Effector CD8-positive, alpha-beta T cell (primary cell): ENCODE data around the gene PPP1R15A.
A peak's percentile ranks its signal among the peaks of the same experiment; 100 is the strongest.
"Not testable (repeated sequence)": the region's sequence is repeated elsewhere in the genome, so short reads cannot be mapped to it uniquely, and the experiment has no call there.

Experiments used
- DNase-seq: peaks from one replicate; lab custom pipeline; 2025; lab: John Stamatoyannopoulos, UW
- total RNA-seq, 4 experiments: gene quantifications; one replicate each; lab custom pipeline; 2026; lab: John Stamatoyannopoulos, UW

Gene PPP1R15A
- total RNA-seq, result 129 to 907 (median 430) reads per million in 4 experiments

DNA sequence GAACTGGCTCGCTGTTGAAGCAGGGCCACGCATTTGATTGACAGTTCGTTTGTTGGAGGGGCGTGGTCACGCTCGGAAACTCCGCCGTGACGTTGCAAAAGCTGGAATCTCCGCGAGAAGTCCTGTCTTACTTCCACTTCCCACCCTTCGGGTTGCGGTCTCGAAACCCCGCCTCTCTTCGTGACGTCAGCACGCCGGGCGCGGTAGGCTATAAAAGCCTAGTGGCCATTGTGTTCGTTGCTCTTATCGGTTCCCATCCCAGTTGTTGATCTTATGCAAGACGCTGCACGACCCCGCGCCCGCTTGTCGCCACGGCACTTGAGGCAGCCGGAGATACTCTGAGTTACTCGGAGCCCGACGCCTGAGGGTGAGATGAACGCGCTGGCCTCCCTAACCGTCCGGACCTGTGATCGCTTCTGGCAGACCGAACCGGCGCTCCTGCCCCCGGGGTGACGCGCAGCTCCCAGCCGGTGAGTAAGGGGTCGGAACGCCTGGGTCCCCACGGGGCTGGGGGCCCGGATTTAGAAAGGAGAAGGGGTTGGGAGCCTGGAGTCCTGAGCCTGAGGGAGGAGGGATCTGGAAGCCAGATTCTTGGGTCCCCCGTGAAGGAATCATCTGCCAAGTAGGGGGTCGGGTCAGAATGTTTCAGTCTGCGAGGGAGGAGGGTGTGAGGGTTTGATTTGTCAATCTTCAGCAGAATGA, at the start of gene PPP1R15A:
Gene PPP1R15A, plus strand, starts transcription at position 240 of the 702 bp plus-strand sequence. CDS start 813 bp downstream, outside the sequence.
- peak; percentile 99 for DNase-seq

DNA sequence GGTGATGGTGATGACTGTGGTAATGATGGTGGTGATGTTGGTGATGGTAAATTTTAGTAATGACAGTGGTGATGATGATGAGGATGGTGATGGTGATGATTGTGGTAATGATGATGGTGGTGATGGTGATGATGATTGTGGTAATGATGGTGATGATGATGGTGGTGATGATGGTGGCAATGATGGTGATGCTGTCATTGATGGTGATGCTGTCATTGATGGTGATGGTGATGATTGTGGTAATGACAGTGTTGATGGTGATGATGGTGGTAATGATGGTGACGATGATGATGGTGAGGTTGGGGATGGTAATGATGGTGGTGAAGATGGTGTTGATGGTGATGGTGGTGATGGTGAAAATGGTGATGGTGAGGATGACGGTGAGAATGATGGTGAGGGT, 49.7 kb upstream of the PPP1R15A start:
- no peak for DNase-seq

DNA sequence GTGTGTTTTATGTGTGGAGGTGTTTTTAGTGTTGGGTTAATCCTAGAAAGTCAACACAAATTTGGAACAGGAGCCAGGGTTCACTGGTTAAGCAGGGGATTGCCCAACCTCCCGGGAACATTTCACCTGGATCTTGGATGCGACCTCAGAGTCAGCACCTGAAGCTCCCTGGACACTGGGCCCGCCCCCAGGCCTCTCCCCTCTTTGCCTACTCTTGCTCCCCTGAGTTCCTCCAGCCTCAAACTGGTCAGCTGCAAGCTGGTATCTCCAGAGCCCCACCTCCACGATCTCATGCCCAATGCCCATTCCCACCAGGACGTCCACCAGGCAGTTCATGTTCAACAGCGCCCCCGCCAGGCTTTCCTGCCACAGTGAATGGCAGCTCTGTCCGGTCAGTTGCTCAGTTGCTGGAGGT, 45.6 kb upstream of the PPP1R15A start:
- no peak for DNase-seq

DNA sequence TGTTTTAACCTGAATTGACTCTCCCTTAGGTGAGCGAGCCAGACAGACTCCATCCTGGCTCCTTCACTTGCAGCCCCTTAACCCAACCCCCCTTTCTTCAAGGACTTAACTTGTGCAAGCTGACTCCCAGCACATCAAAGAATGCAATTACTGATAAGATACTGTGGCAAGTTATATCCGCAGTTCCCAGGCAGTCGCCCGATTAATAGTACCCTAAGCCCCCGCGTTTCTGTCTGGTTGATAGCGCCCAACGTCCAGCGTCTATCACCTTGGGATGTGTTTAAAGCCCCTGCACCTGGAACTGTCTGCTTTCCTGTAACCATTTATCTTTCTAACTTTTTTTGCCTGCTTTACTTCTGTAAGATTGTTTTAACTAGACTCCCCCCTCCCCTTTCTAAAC, 42.1 kb upstream of the PPP1R15A start:
- no peak for DNase-seq

DNA sequence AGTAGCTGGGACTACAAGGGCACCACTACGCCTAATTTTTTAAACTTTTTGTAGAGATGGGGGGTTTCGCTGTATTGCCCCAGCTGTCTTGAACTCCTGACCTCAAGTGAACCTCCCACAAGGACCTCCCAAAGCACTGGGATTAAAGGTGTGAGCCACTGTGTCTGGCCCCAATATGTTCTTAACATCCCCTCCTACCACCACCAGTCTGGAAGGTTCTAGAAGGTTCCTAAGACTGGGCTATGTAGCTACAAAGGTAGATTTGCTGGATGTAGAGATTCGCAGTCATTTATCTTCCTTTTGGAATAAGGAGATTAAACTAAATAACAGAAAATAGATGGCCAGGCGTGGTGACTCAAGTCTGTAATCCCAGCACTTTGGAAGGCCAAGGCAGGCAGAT, 41.3 kb upstream of the PPP1R15A start:
- no peak for DNase-seq

DNA sequence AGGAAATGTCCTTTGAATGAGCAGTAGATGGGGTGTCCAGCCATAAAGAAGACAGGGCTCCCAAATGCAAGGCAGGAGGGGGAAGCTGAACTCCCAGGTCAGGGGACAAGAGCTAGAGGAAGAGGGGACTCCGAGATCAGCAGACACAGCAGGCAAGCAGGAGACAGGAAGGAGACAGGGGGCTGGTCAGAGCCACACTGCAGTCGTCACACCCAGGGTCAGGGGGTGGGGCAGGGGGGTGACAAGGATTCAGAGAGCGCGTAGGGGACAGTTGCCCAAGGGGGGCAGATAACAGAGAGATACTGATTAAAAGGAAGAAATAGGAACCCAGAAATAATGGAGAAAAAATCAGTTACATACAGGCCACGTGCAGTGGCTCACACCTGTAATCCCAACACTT, 39.2 kb upstream of the PPP1R15A start:
- no peak for DNase-seq

DNA sequence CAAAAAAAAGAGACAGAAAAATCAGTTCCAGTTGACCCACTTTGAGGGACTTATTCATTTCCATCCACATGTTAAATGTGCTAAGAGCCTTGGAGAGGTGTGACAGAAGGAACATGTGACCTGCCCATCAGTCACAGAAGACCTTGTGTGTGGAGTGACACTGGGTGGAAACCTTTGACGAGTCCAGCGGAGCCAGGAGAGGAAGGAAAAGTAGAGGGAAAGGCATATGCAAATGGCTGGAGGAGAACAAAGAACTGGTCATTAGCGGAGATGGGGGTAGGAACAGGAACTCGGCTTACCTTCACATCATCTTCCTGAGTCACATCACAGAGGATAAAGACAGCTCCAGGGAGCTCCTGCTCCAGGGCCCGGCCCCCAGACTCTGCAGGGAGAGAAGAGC, 38.2 kb upstream of the PPP1R15A start:
- no peak for DNase-seq

DNA sequence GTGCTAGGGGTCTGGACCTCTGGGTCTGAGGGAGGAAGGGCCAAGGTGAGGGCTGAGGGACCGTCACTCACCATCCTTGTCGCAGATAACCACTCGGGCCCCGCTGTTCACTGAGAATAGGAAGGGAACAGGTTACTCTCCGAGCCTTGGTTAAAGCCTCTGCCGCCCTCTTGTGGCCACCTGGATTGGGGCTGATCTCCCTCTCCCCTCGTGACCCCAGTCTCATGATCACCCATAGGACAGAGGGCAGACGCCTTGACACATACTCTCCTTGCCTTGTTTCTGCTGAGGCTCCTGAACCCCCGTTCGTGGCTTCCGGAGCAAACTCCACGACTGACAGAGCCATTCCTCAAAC, 36.5 kb upstream of the PPP1R15A start:
- DNase-seq, result peak; percentile 85

DNA sequence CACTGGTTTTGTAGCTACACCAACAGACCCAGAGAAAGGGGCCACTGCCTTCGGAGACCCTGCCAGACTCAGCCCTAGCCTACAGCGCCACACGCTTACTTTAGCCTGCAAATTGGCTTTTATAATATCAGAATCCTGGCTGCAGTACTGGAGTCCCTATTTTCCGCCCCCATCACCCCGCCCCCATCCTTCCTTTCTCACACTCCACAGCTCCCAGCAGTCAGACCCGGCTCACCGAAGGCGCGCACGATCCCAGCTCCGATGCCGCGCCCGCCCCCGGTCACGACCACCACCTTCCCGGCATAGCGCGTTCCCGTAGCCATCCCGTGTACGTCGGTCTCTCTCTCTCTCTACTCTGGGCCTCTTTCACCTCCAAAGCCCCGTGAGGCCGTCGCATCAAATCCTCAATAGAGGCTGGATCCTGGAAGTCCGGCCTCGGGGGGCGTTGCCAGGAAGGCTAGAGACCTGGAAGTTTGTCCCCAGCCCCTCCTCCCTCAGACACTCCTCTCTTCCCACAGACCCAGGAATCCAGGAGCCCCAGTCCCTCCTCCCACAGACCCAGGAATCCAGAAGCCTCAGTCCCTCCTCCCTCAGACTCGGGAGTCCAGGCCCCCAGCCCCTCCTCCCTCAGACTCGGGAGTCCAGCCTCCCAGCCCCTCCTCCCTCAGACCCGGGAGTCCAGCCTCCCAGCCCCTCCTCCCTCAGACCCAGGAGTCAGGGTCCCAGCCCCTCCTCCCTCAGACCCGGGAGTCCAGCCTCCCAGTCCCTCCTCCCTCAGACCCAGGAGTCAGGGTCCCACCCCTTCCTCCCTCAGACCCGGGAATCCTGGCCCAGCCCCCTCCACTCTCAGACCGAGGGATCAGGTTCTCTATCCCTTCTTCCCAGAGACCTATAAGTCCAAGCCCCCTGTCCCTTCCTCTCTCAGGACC, 35.9 kb upstream of the PPP1R15A start, which contains the start of gene HSD17B14:
Gene HSD17B14, minus strand, starts transcription at position 403 of the 929 bp plus-strand sequence. Its CDS starts 80 bp downstream, at position 323.
- DNase-seq, result peak; percentile 22

DNA sequence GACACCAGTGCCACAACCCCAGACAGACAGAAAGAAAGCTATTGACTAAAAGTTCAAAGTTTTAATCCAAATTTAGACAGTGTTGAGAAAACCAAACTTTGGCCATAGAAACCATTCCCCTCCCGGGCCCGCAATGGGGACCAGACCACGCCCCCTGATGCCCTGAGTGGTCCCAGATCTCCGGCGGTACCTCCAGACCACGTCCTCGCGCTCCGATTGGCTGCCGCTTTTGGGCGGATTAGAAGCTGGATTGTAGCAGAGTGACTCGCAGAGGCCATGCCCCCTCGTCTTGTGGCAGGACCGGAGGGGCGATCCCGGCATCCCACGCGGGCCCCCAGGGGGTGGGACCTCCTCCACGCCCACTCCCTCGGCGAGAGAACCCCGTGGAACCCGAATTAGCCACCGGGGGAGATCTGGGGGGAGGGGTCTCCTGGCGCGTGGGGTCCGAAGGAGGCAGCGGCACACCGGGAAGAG, 35.1 kb upstream of the PPP1R15A start:
- peak; percentile 83 for DNase-seq

DNA sequence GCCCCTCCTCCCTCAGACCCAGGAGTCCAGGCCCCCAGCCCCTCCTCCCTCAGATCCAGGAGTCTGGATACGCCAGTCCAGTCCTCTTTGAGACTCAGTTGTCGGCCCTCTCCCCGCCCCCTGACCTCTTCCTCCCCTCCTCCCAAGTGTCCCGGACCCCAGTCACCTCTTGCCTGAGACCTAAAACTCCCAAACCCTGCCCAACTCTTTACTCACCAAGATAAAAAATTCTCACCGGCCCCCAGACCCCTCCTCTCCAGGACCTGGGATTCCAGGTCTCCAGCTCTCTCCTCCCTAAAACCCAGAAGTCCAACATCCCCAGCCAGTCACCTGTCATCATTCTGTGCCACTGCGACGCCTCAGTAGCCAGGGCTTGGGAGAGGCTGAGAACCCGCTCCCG, 34.5 kb upstream of the PPP1R15A start:
- DNase-seq, result no peak

DNA sequence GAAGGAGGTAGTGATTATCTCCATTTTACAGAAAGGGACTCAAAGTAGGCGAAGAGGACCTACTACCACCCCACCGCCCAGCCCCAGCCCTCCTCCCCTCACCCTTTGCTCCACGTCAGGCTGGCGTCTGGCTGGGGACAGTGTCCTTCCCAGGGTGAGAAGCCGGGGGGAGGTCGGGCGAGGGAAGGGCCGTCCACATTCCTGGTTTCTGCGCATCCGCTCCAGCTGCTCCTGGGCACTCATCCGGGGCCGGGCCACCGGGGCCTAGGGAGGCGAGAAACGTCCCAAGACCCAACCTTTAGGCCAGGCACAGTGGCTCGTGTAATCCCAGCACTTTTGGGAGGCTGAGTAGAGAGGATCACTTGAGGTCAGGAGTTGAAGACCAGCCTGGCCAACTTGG, 31.2 kb upstream of the PPP1R15A start:
- DNase-seq, result no peak

DNA sequence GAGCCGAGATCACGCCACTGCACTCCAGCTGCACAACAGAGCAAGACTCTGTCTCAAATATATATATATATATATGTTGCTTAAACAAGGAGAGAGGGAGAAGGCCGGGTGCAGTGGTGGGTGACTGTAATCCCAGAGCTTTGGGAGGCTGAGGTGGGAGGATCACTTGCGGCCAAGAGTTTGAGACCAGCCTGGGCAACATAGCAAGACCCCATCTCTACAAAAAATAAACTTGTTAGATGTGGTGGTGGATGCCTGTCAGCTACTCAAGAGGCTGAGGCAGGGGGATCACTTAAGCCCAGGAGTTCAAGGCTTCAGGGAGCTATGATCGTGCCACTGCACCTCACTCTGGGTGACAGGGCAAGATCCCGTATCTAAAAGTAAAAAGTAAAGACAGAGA, 30.6 kb upstream of the PPP1R15A start:
- DNase-seq, result no peak

DNA sequence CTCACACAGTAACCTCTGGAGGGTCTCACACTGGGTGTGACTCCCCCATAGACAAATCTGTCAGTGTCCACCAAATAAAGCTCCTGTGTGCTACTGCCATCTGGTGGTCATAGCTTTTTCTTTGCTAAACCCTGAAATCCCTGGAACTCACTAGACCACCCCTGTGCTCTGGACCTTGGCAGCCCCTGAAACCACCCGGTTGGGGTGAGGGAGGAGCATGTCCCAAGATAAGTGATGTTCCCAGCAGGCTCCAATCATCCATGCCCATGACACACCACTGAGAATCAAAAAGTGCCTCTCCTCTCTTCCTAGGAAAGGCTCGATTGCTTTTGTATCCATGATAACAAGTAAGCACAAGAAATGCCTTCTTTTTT, 29.4 kb upstream of the PPP1R15A start:
- peak; percentile 34 for DNase-seq

DNA sequence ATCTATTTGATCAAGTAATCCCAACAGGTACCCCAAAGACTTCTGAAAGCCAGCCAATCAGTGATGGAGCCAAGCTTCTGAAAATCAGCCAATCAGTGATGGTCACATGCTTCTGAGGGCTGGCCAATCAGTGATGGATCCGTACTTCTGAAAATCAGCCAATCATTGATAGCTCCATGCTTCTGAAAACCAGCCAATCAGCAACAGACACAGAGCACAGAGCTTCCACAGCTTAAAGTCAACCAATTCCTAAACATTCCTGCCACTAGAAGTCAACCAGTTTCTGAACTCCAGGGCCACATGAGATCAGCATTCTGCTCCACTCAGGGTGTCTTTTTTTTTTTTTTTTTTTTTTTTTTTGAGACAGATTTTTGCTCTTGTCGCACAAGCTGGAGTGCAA, 27.7 kb upstream of the PPP1R15A start:
- no peak for DNase-seq

DNA sequence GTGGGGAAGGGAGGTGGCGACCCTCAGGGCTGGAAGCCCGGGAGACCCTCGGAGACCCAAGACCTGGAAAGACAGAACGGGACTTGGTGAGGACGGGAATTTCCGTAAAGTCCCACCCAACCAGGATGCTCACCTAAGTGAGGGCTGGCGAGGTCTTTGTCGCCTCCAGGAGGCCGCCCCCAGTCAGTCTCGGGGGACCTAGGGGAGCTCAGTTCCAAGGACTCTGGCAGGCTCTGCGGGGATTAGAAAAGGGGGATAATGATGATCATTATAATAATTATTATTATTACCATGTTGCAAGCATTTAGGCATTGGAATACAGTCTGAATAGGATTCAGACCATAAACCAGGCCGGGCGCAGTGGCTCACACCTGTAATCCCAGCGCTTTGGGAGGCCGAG, 26.8 kb upstream of the PPP1R15A start:
- DNase-seq, result no peak

DNA sequence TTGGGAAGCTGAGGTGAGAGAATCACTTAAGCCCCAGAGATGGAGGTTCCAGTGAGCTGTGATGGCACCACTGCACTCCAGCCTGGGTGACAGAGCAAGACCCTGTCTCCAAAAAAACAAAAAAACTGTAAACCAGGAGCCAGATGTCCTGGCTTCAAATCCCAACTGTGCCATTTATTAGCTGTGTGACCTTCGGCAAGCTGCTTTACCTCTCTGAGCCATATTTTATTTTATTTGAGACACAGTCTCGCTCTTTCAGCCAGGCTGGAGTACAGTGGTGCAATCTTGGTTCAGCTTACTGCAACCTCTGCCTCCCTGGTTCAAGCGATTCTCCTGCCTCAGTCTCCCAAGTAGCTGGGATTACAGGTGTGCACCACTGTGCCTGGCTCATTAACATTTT, 25.6 kb upstream of the PPP1R15A start:
- not testable (repeated sequence) for DNase-seq

DNA sequence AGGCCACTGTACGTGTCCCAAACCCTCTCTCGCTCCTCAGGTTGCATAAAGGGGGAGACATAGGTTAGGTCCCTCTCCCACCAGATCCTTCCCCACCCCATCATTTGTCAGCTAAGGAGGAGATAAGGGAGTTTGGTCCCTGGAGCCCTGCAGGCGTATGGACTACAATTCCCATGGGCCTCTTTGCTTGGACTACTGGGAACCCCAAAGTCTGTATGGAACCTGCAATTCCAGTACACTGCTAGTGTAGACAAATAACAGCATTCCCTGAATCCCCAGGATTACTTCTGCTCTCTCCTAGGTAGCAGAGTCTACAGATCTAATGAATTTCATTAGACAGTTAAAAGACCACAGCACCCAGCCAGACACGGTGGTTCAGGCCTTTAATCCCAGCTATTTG, 19.9 kb upstream of the PPP1R15A start:
- DNase-seq, result no peak

DNA sequence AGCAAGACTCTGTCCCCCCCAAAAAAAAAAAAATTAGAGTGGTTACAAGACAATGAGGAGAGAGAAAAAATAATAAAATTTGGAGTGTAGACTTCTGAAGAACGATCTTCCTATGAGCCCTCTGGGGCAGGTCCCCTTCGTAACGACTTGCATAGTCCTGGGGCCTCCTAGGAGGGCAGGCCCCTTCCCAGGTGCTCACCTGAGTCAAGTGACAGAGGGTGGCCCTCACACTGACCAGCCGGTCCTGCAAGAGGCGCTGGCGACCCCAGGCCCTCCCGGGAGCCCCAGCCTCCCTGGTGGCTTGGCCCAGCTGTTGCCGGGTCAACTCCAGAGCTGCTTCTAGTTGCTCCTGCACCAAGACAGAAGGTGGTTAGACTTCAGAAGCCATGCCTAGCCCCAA, 18.7 kb upstream of the PPP1R15A start:
- no peak for DNase-seq

DNA sequence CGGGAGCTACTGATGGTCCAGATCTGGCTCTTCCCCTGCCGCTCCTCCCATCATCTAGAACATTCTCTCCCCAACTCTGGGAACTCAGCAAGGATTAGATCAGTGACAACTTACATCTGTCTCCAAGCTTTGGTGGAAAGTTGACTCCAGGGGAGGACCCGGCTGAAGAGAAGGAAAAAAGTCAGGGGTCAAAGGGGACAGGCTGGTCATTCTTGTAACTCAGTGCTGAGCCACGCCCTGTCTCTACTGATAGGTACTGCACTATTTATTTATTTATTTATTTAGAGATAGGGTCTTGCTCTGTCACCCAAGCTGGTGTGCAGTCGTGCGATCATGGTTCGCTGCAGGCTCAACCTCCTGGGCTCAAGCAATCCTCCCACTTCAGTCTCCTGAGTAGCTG, 18.1 kb upstream of the PPP1R15A start:
- no peak for DNase-seq

DNA sequence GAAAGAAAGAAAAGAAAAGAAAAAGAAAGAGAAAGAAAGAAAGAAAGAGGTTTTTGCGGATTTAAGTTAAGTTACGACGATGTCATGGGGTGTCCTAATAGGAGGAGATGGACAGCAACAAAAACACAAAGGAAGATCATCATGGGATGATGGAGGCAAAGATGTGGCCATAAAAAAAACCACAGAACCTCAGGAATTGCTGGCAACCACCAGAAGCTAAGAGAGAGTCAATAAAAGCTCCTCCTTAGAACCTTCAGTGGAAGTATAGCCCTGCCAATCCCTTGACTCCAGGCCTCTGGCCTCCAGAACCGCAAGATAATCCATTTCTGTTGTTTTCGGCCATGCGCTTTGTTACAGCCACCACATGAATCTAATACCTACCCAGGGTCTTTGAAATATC, 15.3 kb upstream of the PPP1R15A start:
- DNase-seq, result no peak

DNA sequence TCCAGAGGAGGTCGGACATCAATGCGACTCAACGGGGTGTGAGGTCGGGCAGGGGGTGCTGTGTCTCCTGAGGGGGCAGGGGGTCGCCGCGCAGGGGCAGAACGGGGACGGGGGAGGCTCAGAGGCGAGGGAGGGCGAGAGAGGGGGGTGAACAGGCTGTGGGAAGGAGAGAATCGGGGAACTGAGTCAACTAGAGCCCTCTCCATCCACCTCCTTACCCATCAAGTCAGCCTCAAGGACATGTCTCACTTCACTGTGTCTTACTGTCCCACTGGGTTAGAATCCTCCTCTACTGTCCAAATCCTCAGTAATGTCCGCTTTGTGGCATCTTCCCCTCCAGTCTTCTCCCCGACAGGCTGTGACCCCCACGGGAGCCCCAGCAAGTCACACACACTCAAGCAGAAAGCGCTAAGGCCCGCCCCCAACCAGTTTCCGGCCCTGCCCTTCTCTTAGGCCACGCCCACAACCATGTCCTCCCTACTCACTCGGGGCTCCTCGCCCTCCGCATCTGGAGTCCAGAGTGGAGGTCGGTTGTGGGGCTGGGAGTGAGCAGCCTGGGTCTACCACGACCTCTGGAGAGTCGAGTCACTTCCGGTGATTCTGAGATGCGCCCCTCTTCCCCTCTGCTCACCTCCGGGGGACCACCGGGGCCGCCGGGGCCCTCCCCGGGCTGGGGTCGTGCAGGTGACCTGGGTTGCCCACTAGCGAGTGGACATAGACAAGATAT, 13.1 kb upstream of the PPP1R15A start:
- DNase-seq, result peak; percentile 69
